GM19463 (cell line): ENCODE data around the gene KCTD2.

Experiments used
- ATAC-seq: cut with Tn5 transposase; IDR thresholded peaks from one replicate; pipeline ENCODE4 v1.9.1; 2021; ENCODE audit warnings: mild to moderate bottlenecking, moderate library complexity; ENCODE audit not compliant: unreplicated experiment

KCTD2 gene

DNA sequence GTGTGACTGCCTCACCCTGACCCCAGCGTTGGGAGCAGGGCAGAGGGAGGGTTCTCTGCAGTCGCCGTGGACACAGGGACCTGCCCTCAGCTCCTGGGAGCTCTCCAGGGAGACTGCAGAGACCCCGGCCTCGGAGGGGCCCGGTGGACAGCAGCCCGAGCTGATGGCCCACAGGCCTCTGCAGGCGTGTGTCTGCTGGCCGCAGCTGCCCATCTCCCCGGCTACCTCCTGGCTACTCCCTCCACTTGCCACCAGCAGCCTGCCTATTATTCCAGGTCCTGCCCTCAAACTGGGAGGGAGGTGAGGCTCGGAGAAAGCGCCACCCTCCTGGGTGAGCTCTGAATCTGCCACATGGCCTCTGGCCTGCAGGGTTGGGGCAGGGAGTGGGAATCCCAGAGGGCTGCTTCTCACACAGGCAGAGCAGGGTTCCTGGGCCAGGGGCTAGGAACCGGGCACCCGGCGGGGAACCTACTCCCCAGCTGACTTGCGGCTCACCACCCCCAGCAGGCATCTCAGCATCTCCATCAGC is 47.9 kb downstream of the KCTD2 start:
- ATAC-seq: no peak

- ATAC-seq: no peak
Observed at GRCh38 chr17:75096082-75096625, 49.1 kb downstream of the KCTD2 start.

DNA sequence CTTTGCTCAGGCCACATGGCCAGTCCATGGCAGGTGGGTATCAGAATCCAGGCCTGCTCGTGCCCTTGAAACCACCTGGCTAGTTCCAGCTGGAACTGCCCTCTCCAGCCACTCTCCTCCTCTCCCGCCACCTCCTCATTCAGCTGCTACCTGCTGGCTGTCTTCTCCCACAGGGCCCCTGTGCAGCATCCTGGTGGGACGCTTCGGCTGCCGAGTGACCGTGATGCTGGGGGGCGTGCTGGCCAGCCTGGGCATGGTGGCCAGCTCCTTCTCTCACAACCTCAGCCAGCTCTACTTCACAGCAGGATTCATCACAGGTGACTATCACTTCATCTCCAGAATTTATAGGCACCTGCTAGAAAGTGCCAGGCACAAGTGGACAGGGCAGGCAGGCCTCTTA is 50.8 kb downstream of the KCTD2 start:
- ATAC-seq: no peak

GRCh38 chr17:75098861-75099260 is 51.8 kb downstream of the KCTD2 start:
- ATAC-seq: no peak

GRCh38 chr17:75099881-75100595 is 53.0 kb downstream of the KCTD2 start:
- ATAC-seq: no peak

DNA sequence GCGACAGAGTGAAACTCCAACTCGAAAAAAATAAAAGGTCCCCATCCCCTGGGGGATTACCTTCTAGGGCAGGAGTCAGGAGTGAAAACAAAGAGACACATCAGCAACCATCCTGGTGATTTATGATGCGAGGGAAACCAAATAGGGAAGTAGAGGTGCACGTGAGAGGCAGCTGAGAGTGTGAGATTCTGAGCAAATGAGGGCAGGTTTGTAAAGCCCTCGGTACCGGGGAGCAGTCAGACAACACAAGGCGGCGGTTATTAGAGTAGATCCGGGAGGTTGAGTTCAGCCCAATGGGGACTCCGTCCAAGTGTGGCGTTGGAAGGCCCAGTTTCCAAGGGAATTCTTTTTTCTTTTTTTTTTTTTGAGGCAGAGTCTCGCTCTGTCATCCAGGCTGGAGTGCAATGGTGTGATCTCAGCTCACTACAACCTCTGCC is 55.4 kb downstream of the KCTD2 start:
- ATAC-seq: no peak

GRCh38 chr17:75103601-75104554 is 56.9 kb downstream of the KCTD2 start:
- ATAC-seq: no peak

- no peak for ATAC-seq
Observed at GRCh38 chr17:75105126-75106080, 58.4 kb downstream of the KCTD2 start.

GRCh38 chr17:75108193-75108592 is 61.2 kb downstream of the KCTD2 start:
- no peak for ATAC-seq

DNA sequence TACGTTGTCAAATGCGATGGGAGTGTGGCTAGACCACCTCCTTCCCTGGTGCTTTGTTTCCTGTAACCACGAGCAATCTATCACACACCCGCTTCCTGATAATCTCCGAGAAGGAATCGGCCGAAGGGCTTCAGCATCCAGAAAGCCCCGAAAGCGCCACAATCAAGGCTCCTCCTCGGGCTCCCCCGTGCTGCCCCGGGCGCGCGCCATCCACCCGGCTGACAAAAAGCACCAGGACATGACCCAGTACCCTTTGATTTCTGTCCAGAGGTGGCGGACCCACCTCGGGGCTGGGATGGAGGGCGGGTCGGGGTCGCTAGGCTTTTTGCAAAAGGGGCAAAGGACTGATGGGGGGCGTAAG is 62.0 kb downstream of the KCTD2 start:
- no peak for ATAC-seq

DNA sequence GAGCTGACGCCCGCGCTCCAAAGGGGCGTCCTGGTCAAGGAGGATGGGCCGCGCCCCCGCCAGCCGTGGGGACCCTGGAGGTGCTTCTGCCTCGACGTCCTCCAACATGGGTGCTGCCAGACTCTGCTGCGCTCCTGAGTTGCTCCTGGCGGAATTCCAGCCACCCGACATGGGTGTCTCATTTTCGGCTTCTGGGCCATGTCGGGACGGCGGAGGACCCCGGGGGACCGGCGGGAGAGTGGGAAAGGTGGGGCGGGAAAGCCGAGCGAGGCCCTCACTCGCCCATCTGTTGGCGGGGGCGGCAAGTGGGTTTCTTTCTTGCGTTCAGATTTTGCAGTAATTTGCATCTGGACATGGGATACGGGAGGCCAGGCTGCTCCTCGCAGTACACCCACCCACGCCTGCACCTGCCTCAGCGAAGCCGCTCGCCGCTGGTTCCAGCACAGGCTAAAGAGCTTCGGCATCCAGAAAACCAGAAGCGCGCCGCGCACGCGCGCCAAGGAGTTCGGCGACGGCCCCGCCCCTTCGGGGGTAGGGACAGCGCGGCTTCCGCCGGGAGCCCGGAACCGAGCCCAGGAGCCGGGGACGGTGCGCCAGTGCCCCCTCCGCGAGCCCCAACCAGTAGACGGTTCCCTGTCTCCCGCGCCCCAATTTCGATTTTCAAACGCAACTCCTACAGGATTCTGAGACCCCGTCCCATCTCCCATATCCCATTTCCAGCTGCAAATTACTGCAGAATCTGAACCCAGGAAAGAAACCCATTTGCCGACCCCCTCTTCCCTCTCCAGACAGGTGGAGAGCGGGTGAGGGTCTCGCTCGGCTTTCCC is 62.6 kb downstream of the KCTD2 start, which contains the start of gene ARMC7:
Gene ARMC7 (plus strand): TSS at position 563 of the 827 bp plus-strand sequence. CDS start 320 bp downstream, outside the sequence.
- ATAC-seq: peak; percentile 82

DNA sequence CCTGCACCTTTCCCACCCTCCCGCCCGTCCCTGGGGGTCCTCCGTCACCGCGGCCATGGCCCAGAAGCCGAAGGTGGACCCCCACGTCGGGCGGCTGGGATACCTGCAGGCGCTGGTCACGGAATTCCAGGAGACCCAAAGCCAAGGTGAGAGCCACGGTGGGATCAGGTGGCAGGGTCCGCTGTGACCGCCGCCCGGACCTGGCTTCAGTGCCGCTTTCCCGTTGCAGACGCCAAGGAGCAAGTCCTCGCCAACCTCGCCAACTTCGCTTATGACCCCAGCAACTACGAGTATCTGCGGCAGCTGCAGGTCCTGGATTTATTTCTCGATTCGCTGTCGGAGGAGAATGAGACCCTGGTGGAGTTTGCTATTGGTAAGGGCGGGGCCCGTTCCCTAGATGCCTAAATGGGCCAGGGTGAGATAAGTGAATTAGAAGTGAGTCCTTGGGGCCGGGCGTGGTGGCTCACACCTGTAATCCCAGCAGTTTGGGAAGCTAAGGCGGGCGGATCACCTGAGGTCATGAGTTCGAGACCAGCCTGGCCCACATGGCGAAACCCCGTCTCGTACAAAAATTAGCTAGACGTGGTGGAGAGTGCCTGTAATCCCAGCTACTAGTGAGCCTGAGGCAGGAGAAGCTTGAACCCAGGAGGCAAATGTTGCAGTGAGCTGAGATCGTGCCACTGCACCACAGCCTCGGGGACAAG is 63.4 kb downstream of the KCTD2 start:
- ATAC-seq: no peak

GRCh38 chr17:75111777-75112335 is 64.8 kb downstream of the KCTD2 start:
- ATAC-seq: no peak

- ATAC-seq: no peak
Observed at GRCh38 chr17:75113798-75114551, 67.0 kb downstream of the KCTD2 start.

GRCh38 chr17:75114552-75115314 is 67.7 kb downstream of the KCTD2 start:
- no peak for ATAC-seq
